NCI-H345 (cell line): ENCODE data around the gene ANKRD23.
"Not testable (repeated sequence)": the region's sequence is repeated elsewhere in the genome, so short reads cannot be mapped to it uniquely, and the experiment has no call there.

Source experiments
- DNase-seq: peaks from one replicate; lab custom pipeline; 2025; lab: John Stamatoyannopoulos, UW

ANKRD23 gene

GRCh38 chr2:96863575-96864342 lies 19.9 kb upstream of the ANKRD23 start:
- DNase-seq, result no peak

DNA sequence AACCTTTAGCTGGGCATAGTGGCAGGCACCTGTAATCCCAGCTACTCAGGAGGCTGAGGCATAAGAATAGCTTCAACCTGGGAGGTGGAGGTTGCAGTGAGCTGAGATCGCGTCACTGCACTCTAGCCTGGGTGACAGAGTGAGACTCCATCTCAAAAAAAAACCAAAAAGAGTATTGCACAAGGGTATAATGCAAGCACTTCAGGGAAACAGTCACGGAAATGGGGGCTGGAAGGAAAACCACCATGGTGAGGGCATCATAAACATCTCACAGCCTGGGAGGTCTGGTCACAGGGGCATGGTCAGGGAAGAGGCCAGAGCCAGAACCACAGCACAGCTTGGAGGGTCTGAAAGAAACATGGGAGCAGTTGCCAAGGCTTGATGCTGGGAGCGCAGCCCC lies 19.2 kb upstream of the ANKRD23 start:
- not testable (repeated sequence) for DNase-seq

DNA sequence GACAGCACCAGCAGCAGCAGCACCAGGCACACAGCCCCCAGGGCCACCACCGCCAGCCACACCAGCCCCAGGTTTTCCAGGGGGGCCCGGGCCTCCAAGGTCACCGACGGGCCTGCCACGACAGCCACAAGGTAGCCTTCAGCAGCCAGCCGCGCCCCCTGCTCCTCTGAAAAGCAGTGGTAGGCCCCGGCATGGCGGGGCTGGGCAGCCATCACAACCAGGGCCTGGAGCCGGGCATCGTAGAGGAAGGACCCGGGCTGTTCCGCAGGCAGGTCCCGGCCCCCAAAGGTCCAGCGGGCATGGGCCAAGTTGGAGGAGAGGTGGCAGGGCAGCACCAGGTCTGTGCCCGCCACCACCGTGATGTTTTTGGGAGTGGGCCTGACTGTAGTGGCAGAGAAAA lies 17.3 kb upstream of the ANKRD23 start:
- DNase-seq, result no peak

DNA sequence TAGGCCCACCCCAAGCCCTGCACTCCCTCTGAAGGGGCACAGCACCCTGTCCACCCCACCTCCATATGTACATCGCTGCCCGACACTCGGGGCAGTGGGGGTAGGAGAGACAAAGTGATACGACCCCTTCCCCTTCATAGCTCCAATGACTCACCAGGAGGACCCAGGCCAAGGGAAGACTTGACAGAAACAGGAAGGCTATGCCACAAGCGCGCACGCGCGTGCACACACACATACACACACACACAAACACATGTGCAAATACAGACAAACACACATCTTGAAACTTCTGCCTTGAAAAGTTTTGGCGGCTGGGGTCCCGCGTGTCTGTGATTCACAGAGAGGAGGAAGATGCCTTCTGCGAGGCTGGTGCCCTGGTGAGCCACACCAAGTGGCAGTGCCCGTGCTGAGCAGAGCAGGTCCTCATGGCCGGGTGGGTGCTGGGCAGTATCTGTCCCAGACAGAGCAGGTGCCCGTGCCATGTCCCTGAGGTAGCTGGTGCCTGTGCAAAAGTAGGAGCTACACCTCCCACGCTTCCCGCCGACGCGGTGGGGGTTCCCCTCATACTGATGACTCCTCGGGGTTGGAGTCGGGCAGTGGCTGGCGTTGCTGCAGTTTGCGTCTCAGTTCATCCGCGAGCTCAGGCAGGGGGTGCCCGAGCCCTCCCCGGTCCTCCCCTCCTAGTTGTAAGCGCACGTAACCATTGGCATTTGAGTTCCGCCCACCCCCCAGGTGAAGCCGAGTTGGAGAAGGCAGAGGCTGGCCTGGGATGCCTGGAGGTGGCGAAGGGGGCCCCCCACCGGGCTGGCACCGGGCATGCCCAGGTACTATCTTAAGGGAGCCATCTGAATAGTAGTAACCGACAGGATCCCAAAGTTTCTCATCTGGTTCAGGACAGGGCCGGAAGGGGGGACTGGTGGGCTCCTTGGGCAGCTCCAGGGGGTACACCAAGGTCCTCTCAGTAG lies 16.5 kb upstream of the ANKRD23 start:
- DNase-seq, result no peak

GRCh38 chr2:96859681-96860064 lies 15.9 kb upstream of the ANKRD23 start:
- no peak for DNase-seq

GRCh38 chr2:96859099-96859649 lies 15.4 kb upstream of the ANKRD23 start:
- no peak for DNase-seq

- DNase-seq, result peak; percentile 99
Observed at GRCh38 chr2:96857667-96858372, 14.0 kb upstream of the ANKRD23 start, which contains the start of gene ANKRD39. TSS of gene ANKRD39 (minus strand) at chr2:96858016. CDS start at chr2:96857987, 29 bp downstream.

GRCh38 chr2:96856776-96857666 lies 13.2 kb upstream of the ANKRD23 start:
- peak; percentile 56 for DNase-seq

GRCh38 chr2:96853321-96853720 lies 9.5 kb upstream of the ANKRD23 start:
- DNase-seq, result no peak

DNA sequence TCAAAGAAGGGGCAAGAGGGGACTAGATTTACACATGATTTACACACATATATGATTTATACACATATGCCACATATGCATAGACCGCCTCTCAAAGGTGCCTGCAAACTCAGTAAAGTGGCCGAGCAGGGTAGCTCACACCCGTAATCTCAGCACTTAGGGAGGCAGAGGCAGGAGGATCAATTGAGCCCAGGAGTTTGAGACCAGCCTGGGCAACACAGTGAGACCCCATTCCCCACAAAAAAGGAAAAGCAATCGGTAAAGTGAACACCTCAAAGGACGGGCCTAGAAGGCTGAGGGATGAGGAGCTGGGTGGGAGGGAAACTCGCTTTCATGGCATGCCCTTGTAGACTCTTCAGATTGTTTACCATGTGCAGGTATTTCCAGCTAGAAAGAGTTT lies 8.8 kb upstream of the ANKRD23 start:
- no peak for DNase-seq

DNA sequence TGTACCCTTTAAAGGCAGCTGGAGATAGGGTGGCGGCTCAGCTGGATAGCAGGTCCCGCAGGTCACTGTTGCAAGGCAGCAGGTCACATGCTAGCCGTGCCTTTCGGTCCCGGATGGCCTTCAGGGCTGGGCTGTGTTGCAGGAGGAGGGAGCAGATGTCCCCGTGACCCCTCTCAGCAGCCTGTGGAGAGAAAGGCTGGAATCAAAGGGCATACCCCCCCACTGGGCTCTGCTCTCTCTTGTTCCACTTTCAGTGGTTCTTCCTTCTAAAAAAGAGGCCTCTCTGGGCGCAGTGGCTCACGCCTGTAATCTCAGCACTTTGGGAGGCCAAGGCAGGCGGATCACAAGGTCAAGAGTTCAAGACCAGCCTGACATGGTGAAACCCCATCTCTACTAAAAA lies 4.4 kb upstream of the ANKRD23 start:
- no peak for DNase-seq

DNA sequence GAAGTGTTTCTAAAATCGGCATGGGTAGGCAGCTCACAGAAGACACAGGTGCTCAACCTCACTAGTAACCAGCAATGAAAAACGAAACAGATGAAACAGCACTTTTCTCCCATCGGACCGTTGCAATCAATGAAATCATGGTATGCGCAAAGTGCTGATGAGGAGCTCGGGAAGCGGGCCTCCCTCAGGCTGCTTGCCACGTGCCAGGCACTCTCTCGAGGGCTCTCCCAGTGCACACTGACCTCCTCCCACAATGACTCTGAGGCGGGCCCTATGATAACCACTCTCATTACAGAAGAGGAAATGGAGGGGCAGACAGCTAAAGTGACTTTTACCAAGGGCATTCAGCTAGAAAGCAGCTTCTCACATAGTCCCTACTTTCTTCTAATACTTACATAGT lies 3.8 kb upstream of the ANKRD23 start:
- no peak for DNase-seq

DNA sequence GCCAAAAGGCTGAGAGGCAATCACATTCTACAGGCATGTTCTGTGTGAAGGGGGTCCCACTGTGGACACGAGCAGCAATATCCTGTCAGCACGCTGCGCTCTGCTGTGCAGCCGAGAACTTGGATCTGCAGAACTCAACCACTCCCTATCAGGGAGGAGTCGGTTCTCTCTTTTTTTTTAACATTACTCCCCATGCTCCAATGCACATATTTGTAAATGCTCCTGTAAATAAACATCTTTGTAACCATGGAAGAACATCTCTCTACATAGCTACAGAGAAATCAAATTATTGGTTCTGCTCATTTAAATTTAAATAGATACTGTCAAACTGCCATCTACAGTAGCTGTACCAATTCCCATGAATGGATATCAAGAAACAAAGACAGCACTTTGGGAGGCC lies 3.0 kb upstream of the ANKRD23 start:
- DNase-seq, result no peak

GRCh38 chr2:96844405-96844808 lies 586 bp upstream of the ANKRD23 start:
- DNase-seq, result no peak

- no peak for DNase-seq
Observed at GRCh38 chr2:96842600-96842999, 1.2 kb downstream of the ANKRD23 start.

DNA sequence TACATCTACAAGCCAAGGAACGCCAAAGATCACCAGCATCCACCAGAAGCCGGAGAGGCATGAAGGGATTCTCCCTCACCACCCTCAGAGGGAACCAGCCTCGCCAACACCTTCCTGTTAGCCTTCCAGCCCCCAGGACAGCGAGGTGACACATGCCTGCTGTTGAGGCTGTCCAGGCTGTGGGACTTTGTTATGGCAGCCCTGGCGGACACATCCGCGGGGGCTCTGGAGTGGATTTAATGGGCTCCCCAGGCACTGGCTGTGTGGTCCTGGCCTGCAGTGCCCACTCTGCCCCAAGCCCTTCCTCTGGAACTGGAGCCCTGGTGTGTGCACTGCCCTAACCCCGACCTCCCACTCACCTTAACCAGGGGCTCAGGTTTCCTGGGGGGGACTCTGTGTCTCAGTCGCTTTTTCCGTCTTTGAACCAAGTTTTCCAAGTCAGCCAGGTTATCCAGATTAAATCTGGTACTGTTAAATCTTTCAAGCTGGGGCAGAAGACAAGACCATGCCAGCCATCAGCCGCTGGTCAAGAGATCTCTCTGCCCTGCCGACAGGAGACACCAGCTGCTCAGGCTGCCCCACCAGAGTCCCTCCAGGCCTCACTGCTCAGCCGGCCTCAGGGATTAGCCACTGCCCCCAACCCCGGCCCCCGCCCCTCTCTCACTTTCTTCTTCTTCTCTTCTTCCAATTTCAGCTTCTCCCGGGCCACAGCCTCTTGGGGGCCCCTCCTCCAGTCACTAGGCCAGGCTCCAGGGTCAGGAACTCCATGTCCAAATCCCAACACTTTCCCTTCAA lies 1.9 kb downstream of the ANKRD23 start:
- DNase-seq, result no peak

GRCh38 chr2:96839875-96840850 lies 3.7 kb downstream of the ANKRD23 start:
- DNase-seq, result no peak

GRCh38 chr2:96839293-96839874 lies 4.4 kb downstream of the ANKRD23 start:
- no peak for DNase-seq
